Fibroblast of lung (primary cell): Measurements from ENCODE around the gene COL4A1. TPM values are rescaled to one million over a fixed set of nuclear protein-coding genes. Genes with fewer than 3 reads are reported as not detected.

Experiments used
- DNase-seq, 2 donors: peaks; one replicate each; pipeline versions ENCODE4 v3.0.0 to v3.0.0-alpha.2; 2010; ENCODE audit warnings: low read depth in 2 of 2
- H2AFZ ChIP-seq: 2 replicates; pipeline ENCODE4 v1.5.1; 2012; ENCODE audit warnings: low read length, control low read depth, inconsistent platforms
- H3K27ac ChIP-seq: 2 replicates; pipeline ENCODE4 v1.5.1; 2011; ENCODE audit warnings: low read length, control low read depth; ENCODE audit not compliant: insufficient read depth
- H3K27me3 ChIP-seq: 2 replicates; pipeline ENCODE4 v1.5.1; 2011; ENCODE audit warnings: mild to moderate bottlenecking, low read length; ENCODE audit not compliant: control insufficient read depth, insufficient read depth
- H3K36me3 ChIP-seq: 2 replicates; pipeline ENCODE4 v1.5.1; 2011; ENCODE audit warnings: low read length; ENCODE audit not compliant: control insufficient read depth, insufficient read depth
- H3K4me1 ChIP-seq: 2 replicates; pipeline ENCODE4 v1.5.1; 2011; ENCODE audit warnings: low read length; ENCODE audit not compliant: control insufficient read depth, insufficient read depth; ENCODE audit errors: extremely low read depth
- H3K4me2 ChIP-seq: 2 replicates; pipeline ENCODE4 v1.5.1; 2011; ENCODE audit warnings: low read length, control low read depth; ENCODE audit not compliant: insufficient read depth; ENCODE audit errors: extremely low read depth
- H3K4me3 ChIP-seq, 4 experiments: fragments of 200-600 bp in 1 of 4; sonication (generic) in 1 of 4; replicated peaks in 1 of 4; 2 replicates each; pipeline ENCODE4 v1.5.1; 2011 to 2016; ENCODE audit warnings: low read length in 4 of 4, low read depth in 3 of 4, mild to moderate bottlenecking in 3 of 4, control low read depth in 2 of 4, inconsistent platforms in 1 of 4, mixed read lengths in 1 of 4; ENCODE audit not compliant: insufficient read depth in 1 of 4; ENCODE audit errors: control extremely low read depth in 1 of 4
- H3K79me2 ChIP-seq: 2 replicates; pipeline ENCODE4 v1.5.1; 2012; ENCODE audit warnings: mild to moderate bottlenecking, low read length, inconsistent platforms; ENCODE audit not compliant: control insufficient read depth, insufficient read depth
- H3K9ac ChIP-seq: 2 replicates; pipeline ENCODE4 v1.5.1; 2011; ENCODE audit warnings: mild to moderate bottlenecking, low read length, control low read depth; ENCODE audit not compliant: insufficient read depth
- H3K9me3 ChIP-seq: 2 replicates; pipeline ENCODE4 v1.5.1; 2012; ENCODE audit warnings: low read depth, low read length; ENCODE audit not compliant: control insufficient read depth, insufficient read depth
- H4K20me1 ChIP-seq: 2 replicates; pipeline ENCODE4 v1.5.1; 2011; ENCODE audit warnings: low read length; ENCODE audit not compliant: control insufficient read depth, insufficient read depth; ENCODE audit errors: extremely low read depth
- EZH2 ChIP-seq: IDR thresholded peaks from 2 replicates; pipeline ENCODE4 v1.5.1; 2012; ENCODE audit warnings: low read length, control low read depth, mild to moderate bottlenecking; ENCODE audit errors: missing control alignments
- polyA plus RNA-seq, 2 donors: library from polyadenylated mRNA; depleted of rRNA in 1 of 2; stranded (reverse) in 1 of 2; unstranded in 1 of 2; fragments of >200 nt; gene quantifications; 2 replicates each; pipeline ENCODE4 v1.2.1, GENCODE V29; 2011 to 2012; ENCODE audit warnings: missing spikeins in 1 of 2
- total RNA-seq: library from RNA; depleted of rRNA; stranded (reverse); fragments of >200 nt; gene quantifications from 2 replicates; pipeline ENCODE4 v1.2.1, GENCODE V29; 2014
- TF ChIP-seq, protein P1 (sequence below), 2 donors: IDR thresholded peaks in 1 of 2; conservative IDR thresholded peaks in 1 of 2; 1 replicate in 1 of 2; 2 replicates in 1 of 2; pipeline ENCODE4 v1.5.1; 2011 to 2012; ENCODE audit warnings: low read length in 2 of 2, control low read depth in 1 of 2, inconsistent platforms in 1 of 2, low read depth in 1 of 2, mild to moderate bottlenecking in 1 of 2

COL4A1 gene
- total and polyA plus RNA-seq, 2 donors (not counting 1 experiment from before 2014, with no cell fraction given) = 34.0 to 607 TPM

- Histone ChIP-seq H3K36me3 (peaks cover 4% of the 10 kb centered on the region), H3K4me1 (peaks cover 5% of the 10 kb centered on the region), H4K20me1 (no peaks in the 10 kb centered on the region)
These were observed 95.9 kb downstream of the COL4A1 start for GRCh38 chr13:110211046-110211445.

GRCh38 chr13:110210604-110210985 is 96.4 kb downstream of the COL4A1 start:
- TF ChIP-seq, protein P1, sequence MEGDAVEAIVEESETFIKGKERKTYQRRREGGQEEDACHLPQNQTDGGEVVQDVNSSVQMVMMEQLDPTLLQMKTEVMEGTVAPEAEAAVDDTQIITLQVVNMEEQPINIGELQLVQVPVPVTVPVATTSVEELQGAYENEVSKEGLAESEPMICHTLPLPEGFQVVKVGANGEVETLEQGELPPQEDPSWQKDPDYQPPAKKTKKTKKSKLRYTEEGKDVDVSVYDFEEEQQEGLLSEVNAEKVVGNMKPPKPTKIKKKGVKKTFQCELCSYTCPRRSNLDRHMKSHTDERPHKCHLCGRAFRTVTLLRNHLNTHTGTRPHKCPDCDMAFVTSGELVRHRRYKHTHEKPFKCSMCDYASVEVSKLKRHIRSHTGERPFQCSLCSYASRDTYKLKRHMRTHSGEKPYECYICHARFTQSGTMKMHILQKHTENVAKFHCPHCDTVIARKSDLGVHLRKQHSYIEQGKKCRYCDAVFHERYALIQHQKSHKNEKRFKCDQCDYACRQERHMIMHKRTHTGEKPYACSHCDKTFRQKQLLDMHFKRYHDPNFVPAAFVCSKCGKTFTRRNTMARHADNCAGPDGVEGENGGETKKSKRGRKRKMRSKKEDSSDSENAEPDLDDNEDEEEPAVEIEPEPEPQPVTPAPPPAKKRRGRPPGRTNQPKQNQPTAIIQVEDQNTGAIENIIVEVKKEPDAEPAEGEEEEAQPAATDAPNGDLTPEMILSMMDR (conservative IDR thresholded peaks at IDR 0.05 in 1 of 2, IDR thresholded peaks at IDR 0.05 in 1 of 2; ENCODE audit: low read depth in 1 of 2, low read length in 2 of 2) = no peak
- TF ChIP-seq EZH2 = no peak
- peaks cover 11% of the 10 kb centered on the region for H3K79me2 ChIP-seq

More at GRCh38 chr13:110211046-110211445, 95.9 kb downstream of the COL4A1 start:
- no peak for DNase-seq
- Histone ChIP-seq H3K27me3 (no peaks in the 10 kb centered on the region), H3K27ac (no peak overlapping the region), H3K9ac (no peak overlapping the region), H3K4me2 (no peak overlapping the region), H3K4me3 (no peak overlapping the region), H2AFZ (no peak overlapping the region), H3K9me3 (no peaks in the 10 kb centered on the region), H3K79me2 (peaks cover 11% of the 10 kb centered on the region)
- no peak for TF ChIP-seq EZH2
- TF ChIP-seq, protein P1 (conservative IDR thresholded peaks at IDR 0.05 in 1 of 2, IDR thresholded peaks at IDR 0.05 in 1 of 2; ENCODE audit: low read depth in 1 of 2, low read length in 2 of 2) = no peak

GRCh38 chr13:110209950-110210603 is 96.9 kb downstream of the COL4A1 start:
- no peak overlapping the region for H3K4me3 ChIP-seq
- peaks cover 5% of the 10 kb centered on the region for H3K36me3 ChIP-seq
- no peak overlapping the region for H3K9ac ChIP-seq
- no peak for DNase-seq
- H3K4me2 ChIP-seq = no peak overlapping the region
- no peaks in the 10 kb centered on the region for H3K27me3 ChIP-seq
- no peak overlapping the region for H3K27ac ChIP-seq
- no peaks in the 10 kb centered on the region for H3K4me1 ChIP-seq
- peaks cover 9% of the 10 kb centered on the region for H3K79me2 ChIP-seq
- H2AFZ ChIP-seq = no peak overlapping the region
- no peaks in the 10 kb centered on the region for H3K9me3 ChIP-seq
- TF ChIP-seq, protein P1 (conservative IDR thresholded peaks at IDR 0.05 in 1 of 2, IDR thresholded peaks at IDR 0.05 in 1 of 2; ENCODE audit: low read depth in 1 of 2, low read length in 2 of 2) = no peak
- TF ChIP-seq EZH2 = no peak
- H4K20me1 ChIP-seq = no peaks in the 10 kb centered on the region

More at GRCh38 chr13:110210604-110210985, 96.4 kb downstream of the COL4A1 start:
- Histone ChIP-seq H3K36me3 (peaks cover 5% of the 10 kb centered on the region), H3K4me1 (peaks cover under 1% of the 10 kb centered on the region), H3K27me3 (no peaks in the 10 kb centered on the region), H3K4me3 (no peak overlapping the region), H3K9ac (no peak overlapping the region), H2AFZ (no peak overlapping the region), H3K27ac (no peak overlapping the region), H3K9me3 (no peaks in the 10 kb centered on the region), H3K4me2 (no peak overlapping the region), H4K20me1 (no peaks in the 10 kb centered on the region)
- no peak for DNase-seq
